Upper lobe of right lung (tissue), 1 donor: ENCODE results near the gene ABLIM2. TPM values are rescaled to one million over a fixed set of nuclear protein-coding genes. Genes with fewer than 3 reads are reported as not detected.

Experiments used
- ATAC-seq: fragments of 200-7000 bp; cut with Tn5 transposase; one replicate; pipeline ENCODE4 v1.9.1; 2020; ENCODE audit warnings: mild to moderate bottlenecking, moderate library complexity
- DNase-seq: peaks from one replicate; pipeline ENCODE4 v3.0.0-alpha.2; 2020
- H3K27ac ChIP-seq: fragments of 200-600 bp; one replicate; pipeline ENCODE4 v1.8.0; 2022
- H3K27me3 ChIP-seq: fragments of 200-600 bp; one replicate; pipeline ENCODE4 v1.8.0; 2022; ENCODE audit warnings: mild to moderate bottlenecking
- H3K36me3 ChIP-seq: fragments of 200-600 bp; one replicate; pipeline ENCODE4 v1.8.0; 2022
- H3K4me1 ChIP-seq: fragments of 200-600 bp; one replicate; pipeline ENCODE4 v1.8.0; 2022
- H3K4me3 ChIP-seq: fragments of 200-600 bp; one replicate; pipeline ENCODE4 v1.8.0; 2022; ENCODE audit warnings: mild to moderate bottlenecking
- H3K9me3 ChIP-seq: fragments of 200-600 bp; one replicate; pipeline ENCODE4 v1.8.0; 2022
- intact Hi-C: fragments of 100-400 bp; cut with DNase I; formaldehyde crosslinking; loops from one replicate; pipeline ENCODE4 v1.11.0; 2022
- total RNA-seq: library from RNA; stranded (reverse); fragmentation: NEBNext Ultra II Directional; extraction: Animal tissue kit (Norgen Biotek cat#: 25700); gene quantifications from one replicate; pipeline ENCODE4 v1.2.1, GENCODE V29; 2021
- TF ChIP-seq, protein P1 (sequence below): fragments of 200-600 bp; IDR thresholded peaks from one replicate; pipeline ENCODE4 v1.8.0; 2022; ENCODE audit warnings: antibody characterized with exemption
- donor health status: DM: no; HTN: yes; CAD: no; lungs with severe emphysema.

ABLIM2 gene
- total RNA-seq, 1 donor from 2014 or later: 12.7 TPM

DNA sequence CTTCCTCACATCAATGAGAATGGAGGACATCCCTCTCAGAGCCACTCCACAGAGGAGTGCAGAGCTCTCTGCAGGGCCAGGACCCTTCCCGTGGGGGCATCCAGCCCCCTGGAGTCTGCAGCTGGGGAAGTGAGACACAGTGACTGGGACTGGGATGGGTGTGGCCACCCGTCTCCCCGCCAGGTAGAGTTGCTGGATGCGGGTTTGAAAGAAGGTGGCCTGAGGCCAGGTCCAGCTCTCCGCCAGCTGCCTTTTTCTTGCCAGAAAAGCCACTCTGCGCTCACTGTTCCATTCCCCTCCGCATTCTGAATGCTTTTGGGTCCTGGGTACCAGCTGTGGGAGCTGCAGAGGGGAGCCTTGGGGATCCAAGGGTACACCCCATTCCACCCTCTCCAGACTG is 82.6 kb downstream of the ABLIM2 start:
- TF ChIP-seq, protein P1, sequence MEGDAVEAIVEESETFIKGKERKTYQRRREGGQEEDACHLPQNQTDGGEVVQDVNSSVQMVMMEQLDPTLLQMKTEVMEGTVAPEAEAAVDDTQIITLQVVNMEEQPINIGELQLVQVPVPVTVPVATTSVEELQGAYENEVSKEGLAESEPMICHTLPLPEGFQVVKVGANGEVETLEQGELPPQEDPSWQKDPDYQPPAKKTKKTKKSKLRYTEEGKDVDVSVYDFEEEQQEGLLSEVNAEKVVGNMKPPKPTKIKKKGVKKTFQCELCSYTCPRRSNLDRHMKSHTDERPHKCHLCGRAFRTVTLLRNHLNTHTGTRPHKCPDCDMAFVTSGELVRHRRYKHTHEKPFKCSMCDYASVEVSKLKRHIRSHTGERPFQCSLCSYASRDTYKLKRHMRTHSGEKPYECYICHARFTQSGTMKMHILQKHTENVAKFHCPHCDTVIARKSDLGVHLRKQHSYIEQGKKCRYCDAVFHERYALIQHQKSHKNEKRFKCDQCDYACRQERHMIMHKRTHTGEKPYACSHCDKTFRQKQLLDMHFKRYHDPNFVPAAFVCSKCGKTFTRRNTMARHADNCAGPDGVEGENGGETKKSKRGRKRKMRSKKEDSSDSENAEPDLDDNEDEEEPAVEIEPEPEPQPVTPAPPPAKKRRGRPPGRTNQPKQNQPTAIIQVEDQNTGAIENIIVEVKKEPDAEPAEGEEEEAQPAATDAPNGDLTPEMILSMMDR: no peak
- H3K4me1 ChIP-seq: peaks cover 7% of the 10 kb centered on the region
- H3K36me3 ChIP-seq: no peaks in the 10 kb centered on the region
- ATAC-seq (no peak), DNase-seq (no peak)
- no peaks in the 10 kb centered on the region for H3K27me3 ChIP-seq
- intact Hi-C loops: no loop called here
- H3K27ac ChIP-seq: no peak overlapping the region
- H3K9me3 ChIP-seq: no peaks in the 10 kb centered on the region
- no peak overlapping the region for H3K4me3 ChIP-seq

DNA sequence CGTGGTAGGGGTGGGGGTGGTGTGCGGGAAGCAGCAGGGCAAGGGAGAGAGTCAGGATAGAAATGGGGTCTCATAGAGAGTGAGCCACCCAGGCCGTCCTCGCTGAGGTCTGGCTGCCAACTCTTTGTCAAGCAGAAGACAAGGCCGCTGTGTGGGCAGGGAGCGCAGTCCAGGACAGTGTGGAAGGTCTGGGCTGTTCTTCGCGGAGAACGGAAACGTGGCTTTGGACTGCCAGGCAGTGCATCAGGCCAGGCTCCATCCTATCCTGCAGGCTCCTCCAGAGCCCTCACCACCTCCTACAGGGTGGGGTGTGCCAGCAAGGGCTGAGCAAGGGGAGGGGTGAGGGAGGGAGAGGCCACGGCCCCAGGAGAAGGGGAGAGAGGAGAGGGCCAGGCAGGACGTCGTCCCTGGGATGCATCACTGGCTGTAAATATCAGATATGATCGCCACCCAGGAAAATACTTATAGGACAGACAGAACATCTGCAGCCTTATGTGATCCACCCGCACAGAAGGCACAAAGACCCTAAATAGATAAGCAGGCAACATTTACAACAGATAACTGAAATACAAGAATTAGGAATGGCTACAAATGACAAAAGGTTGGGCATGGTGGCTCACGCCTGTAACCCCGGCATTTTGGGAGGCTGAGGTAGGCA is 85.3 kb downstream of the ABLIM2 start:
- intact Hi-C loops: no loop called here

DNA sequence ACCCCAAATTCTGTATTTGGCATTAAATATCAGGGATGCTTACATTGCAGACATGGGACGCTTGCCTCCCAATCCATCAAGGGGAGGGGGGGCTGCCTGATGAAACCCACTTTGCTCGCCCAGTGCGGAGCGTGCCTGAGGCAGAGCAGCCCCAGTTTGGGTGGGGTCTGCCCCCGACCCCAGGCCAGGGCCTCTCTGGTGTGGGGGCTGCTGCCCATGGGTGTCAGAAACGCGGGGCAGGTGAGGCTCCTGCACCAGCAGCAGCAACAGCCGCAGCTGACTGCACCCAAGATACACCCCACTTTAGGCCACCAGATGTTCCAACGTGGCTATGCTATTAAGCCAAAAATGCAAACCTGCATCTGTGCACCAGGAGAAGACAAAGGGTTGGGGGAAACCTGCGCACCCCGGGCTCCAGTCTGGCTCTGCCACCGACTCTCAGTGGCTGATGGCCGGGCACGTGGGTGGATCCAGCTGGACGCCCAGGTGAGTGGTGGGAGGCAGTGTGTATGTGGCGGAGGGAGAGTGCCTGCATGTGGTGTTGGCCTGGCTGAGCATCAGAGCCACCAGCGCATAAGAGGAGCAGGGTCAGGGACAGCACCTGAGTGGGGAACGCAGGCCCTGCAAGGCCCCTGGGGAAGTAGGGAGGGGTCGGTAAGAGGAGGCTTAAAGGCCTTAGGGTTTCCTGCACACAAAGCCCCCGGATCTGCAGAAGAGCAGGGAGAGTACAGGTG is 86.2 kb downstream of the ABLIM2 start:
- Histone ChIP-seq H3K36me3 (no peaks in the 10 kb centered on the region), H3K4me3 (no peak overlapping the region), H3K27me3 (no peaks in the 10 kb centered on the region), H3K27ac (no peak overlapping the region), H3K9me3 (no peaks in the 10 kb centered on the region), H3K4me1 (no peaks in the 10 kb centered on the region)
- ATAC-seq: no peak
- TF ChIP-seq, protein P1: no peak
- intact Hi-C loops: no loop called here
- no peak for DNase-seq

More for the DNA sequence above, 85.3 kb downstream of the ABLIM2 start:
- TF ChIP-seq, protein P1: no peak
- Histone ChIP-seq H3K9me3 (no peaks in the 10 kb centered on the region), H3K36me3 (no peaks in the 10 kb centered on the region), H3K4me1 (no peaks in the 10 kb centered on the region), H3K27me3 (no peaks in the 10 kb centered on the region), H3K4me3 (no peak overlapping the region), H3K27ac (no peak overlapping the region)
- no peak for ATAC-seq
- DNase-seq: no peak

DNA sequence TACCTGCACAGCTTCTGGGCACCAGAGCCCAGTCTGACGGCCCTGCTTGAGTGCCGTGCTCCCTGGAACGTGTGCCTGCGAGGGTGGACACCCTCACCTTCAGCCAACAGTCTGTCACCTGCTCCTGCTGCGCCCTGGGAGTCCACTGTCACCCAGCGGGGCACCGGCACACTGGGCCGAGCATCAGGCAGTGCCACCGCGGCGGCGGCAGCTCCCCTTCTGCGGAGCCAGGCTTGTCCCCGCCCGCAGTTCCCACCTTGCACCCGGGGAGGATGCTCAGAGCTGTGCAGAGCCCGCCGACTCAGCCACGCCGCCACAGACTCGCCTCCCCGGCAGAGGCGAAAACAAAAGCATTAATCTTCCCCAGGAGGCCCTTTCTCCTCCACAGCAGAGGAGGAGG is 86.8 kb downstream of the ABLIM2 start:
- TF ChIP-seq, protein P1: no peak
- Histone ChIP-seq H3K27ac (no peak overlapping the region), H3K4me3 (no peak overlapping the region), H3K36me3 (no peaks in the 10 kb centered on the region), H3K27me3 (no peaks in the 10 kb centered on the region), H3K9me3 (no peaks in the 10 kb centered on the region), H3K4me1 (no peaks in the 10 kb centered on the region)
- intact Hi-C loops: no loop called here
- ATAC-seq (no peak), DNase-seq (no peak)

DNA sequence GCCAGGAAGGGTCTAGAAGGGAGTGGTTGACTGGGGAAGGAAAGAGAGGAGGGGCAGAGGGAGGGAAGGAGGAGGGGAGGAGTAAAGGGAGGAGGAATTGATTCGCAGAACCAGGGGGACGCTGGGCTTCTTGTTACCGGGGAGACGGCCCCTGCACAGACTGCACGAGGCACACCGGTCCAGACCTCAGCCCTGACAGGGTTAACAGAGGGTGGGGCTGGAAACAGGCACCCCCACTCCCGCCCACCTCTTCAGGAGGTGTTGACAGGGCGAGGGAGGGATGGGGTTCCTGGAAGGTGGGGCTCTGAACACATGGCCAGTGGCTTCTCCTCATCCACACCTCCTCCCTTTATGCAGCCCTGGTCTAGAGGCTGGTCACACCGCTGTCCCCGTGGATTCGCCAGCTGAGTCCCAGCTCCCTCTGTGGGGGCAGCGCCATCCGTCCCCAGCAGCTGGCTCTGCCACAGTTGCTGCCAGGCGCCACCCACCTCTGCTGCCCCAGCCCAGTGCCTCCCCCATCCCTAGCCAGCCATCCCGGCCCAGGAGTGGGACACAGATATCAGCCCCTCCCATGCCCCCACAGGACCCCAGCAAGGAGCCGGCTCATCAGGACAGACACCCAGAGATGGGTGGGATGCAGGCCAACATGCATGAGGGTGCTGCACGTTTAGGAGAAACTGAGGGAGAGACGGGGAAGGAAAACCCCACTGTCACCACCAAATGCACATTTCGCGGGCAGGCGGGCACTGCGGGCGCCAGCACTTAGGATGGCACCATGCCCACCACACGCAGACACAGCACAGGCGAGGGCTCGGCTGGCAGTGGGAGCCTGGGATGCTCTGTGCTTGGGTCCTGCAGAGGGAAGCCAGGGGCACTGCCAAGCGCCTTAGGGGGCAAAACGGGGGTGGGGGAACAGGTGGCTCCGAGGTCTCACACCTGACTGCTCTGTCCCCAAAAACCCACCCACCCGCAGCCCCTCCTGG is 87.6 kb downstream of the ABLIM2 start:
- H3K36me3 ChIP-seq: no peaks in the 10 kb centered on the region
- ATAC-seq: no peak
- intact Hi-C loops: no loop called here
- no peaks in the 10 kb centered on the region for H3K27me3 ChIP-seq
- no peaks in the 10 kb centered on the region for H3K9me3 ChIP-seq
- H3K4me3 ChIP-seq: no peak overlapping the region
- DNase-seq: no peak
- H3K4me1 ChIP-seq: no peaks in the 10 kb centered on the region
- TF ChIP-seq, protein P1: no peak
- H3K27ac ChIP-seq: no peak overlapping the region
